K562 (cell line): ENCODE data around the gene RBM20. TPM values are rescaled to one million over a fixed set of nuclear protein-coding genes. Genes with fewer than 3 reads are reported as not detected.

ENCODE experiments used
- ATAC-seq: fragments of 200-7000 bp; cut with Tn5 transposase; 3 replicates; pipeline ENCODE4 v1.9.1; 2020; ENCODE audit warnings: moderate library complexity
- BruUV-seq: library from RNA; stranded (reverse); fragments of 400-500 nt; replicated peaks from 2 replicates; lab custom pipeline; 2021; lab: Mats Ljungman, UMichigan
- CTCF ChIA-PET: fragments of 300-600 bp; formaldehyde crosslinking; extraction: SDS; loops from one replicate; lab custom pipeline; 2021; ENCODE audit warnings: low intra/inter-chr PET ratio; lab: Yijun Ruan, JAX
- POLR2A ChIA-PET: fragments of 300-600, 350-650 bp; sonication (Branson Sonifier 250); formaldehyde crosslinking; extraction: SDS; loops from one replicate; lab custom pipeline; 2021; ENCODE audit warnings: antibody characterized with exemption, inconsistent platforms; lab: Yijun Ruan, JAX
- DNase-seq, 4 experiments: peaks; one replicate each; pipeline versions ENCODE4 v3.0.0 to v3.0.0-alpha.2; 2011 to 2018; ENCODE audit warnings: low spot score in 3 of 4, mixed read lengths in 3 of 4; ENCODE audit errors: extremely low read depth in 1 of 4
- FAIRE-seq: peaks from 2 replicates; lab custom pipeline; 2011; peaks lifted over from hg19 to GRCh38; lab: Jason Lieb, UNC
- H2AFZ ChIP-seq: 2 replicates; pipeline ENCODE4 v1.6.0; 2011; ENCODE audit warnings: low read depth, low read length, control low read depth, inconsistent platforms
- H3K27ac ChIP-seq: fragments of 200-600 bp; 3 replicates; pipeline ENCODE4 v1.8.0; 2011; ENCODE audit warnings: low read depth, mild to moderate bottlenecking, control low read depth, inconsistent platforms, low read length, moderate library complexity, mixed read lengths; ENCODE audit errors: extremely low read depth
- H3K27me3 ChIP-seq, 2 experiments: fragments of 300-600 bp in 1 of 2; 2 replicates in 1 of 2; 3 replicates in 1 of 2; pipeline versions ENCODE4 v1.6.0 to v1.8.0; 2011; ENCODE audit warnings: inconsistent platforms in 2 of 2, low read length in 2 of 2, mild to moderate bottlenecking in 1 of 2, mixed read lengths in 1 of 2, moderate library complexity in 1 of 2; ENCODE audit not compliant: control insufficient read depth in 2 of 2, insufficient read depth in 2 of 2
- H3K36me3 ChIP-seq: fragments of 300-600 bp; 3 replicates; pipeline ENCODE4 v1.8.0; 2011; ENCODE audit warnings: mild to moderate bottlenecking, low read length, inconsistent platforms; ENCODE audit not compliant: control insufficient read depth, insufficient read depth
- H3K4me1 ChIP-seq, 2 experiments: fragments of 200-600 bp in 1 of 2; replicated peaks in 1 of 2; 2 replicates in 1 of 2; 3 replicates in 1 of 2; pipeline versions ENCODE4 v1.5.1 to v1.8.0; 2011; ENCODE audit warnings: inconsistent platforms in 2 of 2, low read length in 2 of 2, mild to moderate bottlenecking in 1 of 2, mixed read lengths in 1 of 2, moderate library complexity in 1 of 2; ENCODE audit not compliant: control insufficient read depth in 2 of 2, insufficient read depth in 2 of 2
- H3K4me2 ChIP-seq: 2 replicates; pipeline ENCODE4 v1.6.1; 2011; ENCODE audit warnings: low read length, control low read depth, inconsistent platforms, mixed read lengths; ENCODE audit not compliant: insufficient read depth
- H3K4me3 ChIP-seq: fragments of 200-600 bp; sonication (generic), shearing (Covaris generic); 2 replicates; pipeline ENCODE4 v1.5.1; 2016; ENCODE audit warnings: control low read depth, inconsistent platforms
- H3K79me2 ChIP-seq: fragments of 200-600 bp; 3 replicates; pipeline ENCODE4 v1.8.0; 2011; ENCODE audit warnings: low read length, inconsistent platforms; ENCODE audit not compliant: control insufficient read depth, insufficient read depth
- H3K9ac ChIP-seq, 2 experiments: 2 replicates each; pipeline versions ENCODE4 v1.6.0 to v1.6.1; 2011; ENCODE audit warnings: low read depth in 2 of 2, low read length in 2 of 2, control low read depth in 1 of 2, inconsistent platforms in 1 of 2, mild to moderate bottlenecking in 1 of 2, mixed read lengths in 1 of 2; ENCODE audit not compliant: insufficient read depth in 1 of 2
- H3K9me1 ChIP-seq: one replicate; pipeline ENCODE4 v1.6.0; 2011; ENCODE audit warnings: inconsistent platforms, mild to moderate bottlenecking, low read length, moderate library complexity; ENCODE audit not compliant: control insufficient read depth, insufficient read depth
- H3K9me3 ChIP-seq: replicated peaks from 2 replicates; pipeline ENCODE4 v1.5.1; 2011; ENCODE audit warnings: low read depth, low read length, inconsistent platforms; ENCODE audit not compliant: control insufficient read depth, insufficient read depth
- H4K20me1 ChIP-seq: replicated peaks from 2 replicates; pipeline ENCODE4 v1.6.1; 2011; ENCODE audit warnings: low read length, inconsistent platforms, mixed read lengths; ENCODE audit not compliant: control insufficient read depth, insufficient read depth
- SMAD1 ChIP-seq: fragments of 150-350 bp; IDR thresholded peaks from 2 replicates; pipeline ENCODE4 v1.6.1; 2014; ENCODE audit warnings: low read length, low read depth; ENCODE audit not compliant: partially characterized antibody
- ZBTB2 ChIP-seq: fragments of 450-650 bp; IDR thresholded peaks from 2 replicates; pipeline ENCODE4 v1.6.1; 2016; ENCODE audit warnings: antibody characterized with exemption
- ZBTB9 ChIP-seq: fragments of 450-650 bp; formaldehyde crosslinking; IDR thresholded peaks from 2 replicates; pipeline ENCODE4 v1.4.0; 2020; ENCODE audit warnings: mild to moderate bottlenecking, moderate library complexity
- WGBS: fragments of 100-300 bp; shearing (Covaris generic); methylation state at CpG from one replicate; pipeline ENCODE4 v1.1.6; 2016; ENCODE audit warnings: low coverage, mixed read lengths; ENCODE audit not compliant: insufficient coverage; ENCODE audit errors: missing lambda C conversion rate; 5-methylcytosine and 5-hydroxymethylcytosine counted together
- in situ Hi-C: fragments of 300-500 bp; cut with MboI; formaldehyde crosslinking; loops from 4 replicates; pipeline ENCODE4 v1.15.0; 2018; ENCODE audit warnings: inconsistent platforms, mixed read lengths
- intact Hi-C: fragments of 100-400 bp; cut with micrococcal nuclease; formaldehyde crosslinking; loops from 2 replicates; pipeline ENCODE4 v1.14.2; 2022
- polyA plus RNA-seq, 8 experiments: library from polyadenylated mRNA; depleted of rRNA in 4 of 8; stranded (reverse) in 5 of 8; unstranded in 3 of 8; fragments of >200 nt; fragmentation: Nextera tagmentation in 2 of 8; fragmentation: Illumina TruSeq in 1 of 8; extraction: Ambion mirVana in 2 of 8; extraction: Trizol in 1 of 8; gene quantifications; 2 replicates each; pipeline versions ENCODE4 v1.2.1 to v1.2.3, GENCODE V29; 2011 to 2014; ENCODE audit warnings: inconsistent platforms in 1 of 8, missing spikeins in 1 of 8
- total RNA-seq, 7 experiments: library from RNA; depleted of rRNA in 6 of 7; stranded (reverse); fragments of >200 nt in 6 of 7; fragmentation: Illumina TruSeq in 2 of 7; extraction: Trizol in 2 of 7; gene quantifications; 2 replicates each; pipeline versions ENCODE4 v1.2.1 to v1.2.3, GENCODE V29; 2011 to 2021; ENCODE audit warnings: low replicate concordance in 1 of 7

RBM20 gene
- total and polyA plus RNA-seq, 9 of the 15 experiments (the other 6 are each of a cell fraction or from before 2014, with no cell fraction given): 0.63 to 5.7 (median 3.2) TPM

GRCh38 chr10:110746969-110747608 lies 103.0 kb downstream of the RBM20 start:
- in situ Hi-C loops: no loop called here

More at GRCh38 chr10:110746969-110747608, 103.0 kb downstream of the RBM20 start:
- Histone ChIP-seq H3K27me3 (no peaks in the 10 kb centered on the region), H3K4me3 (no peak overlapping the region), H3K79me2 (no peaks in the 10 kb centered on the region), H3K9me3 (no peaks in the 10 kb centered on the region), H3K36me3 (no peaks in the 10 kb centered on the region; the same call in 2 of the 3 replicates), H3K9me1 (no peaks in the 10 kb centered on the region), H2AFZ (no peak overlapping the region), H3K4me1 (no peaks in the 10 kb centered on the region; a peak in 2 of 5 replicates), H3K27ac (no peak overlapping the region), H3K4me2 (no peak overlapping the region), H3K9ac (no peak overlapping the region), H4K20me1 (no peaks in the 10 kb centered on the region)
- TF ChIP-seq ZBTB9 (CRISPR knock-in tag) (no peak), ZBTB2 (no peak), SMAD1 (no peak)
- CTCF ChIA-PET: interaction anchor here (0.9 kb wide), 1 partner anchor 460 kb away, joined by 3 read pairs; no protein-coding TSS in a partner anchor
- FAIRE-seq (no peak), ATAC-seq (no peak), DNase-seq (no peak)
- WGBS: 0% methylated on average over 1 of the region's 1 CpG
- POLR2A ChIA-PET: interaction anchor here (0.8 to 1.4 kb wide), 2 partner anchors 8 to 126 kb away, joined by 3 read pairs; no protein-coding TSS in a partner anchor
- no TSS peak for BruUV-seq
- intact Hi-C loops: loop anchor here (1.0 to 2.0 kb wide), 3 partner anchors 56 to 146 kb away; no protein-coding TSS in a partner anchor
